Measurements from ENCODE around the gene HECA.
"Not testable (repeated sequence)": the region's sequence is repeated elsewhere in the genome, so short reads cannot be mapped to it uniquely, and the experiment has no call there.

Gene HECA

GRCh38 chr6:139126931-139127330 is 7.9 kb upstream of the HECA start:
- Mint-ChIP-seq H3K4me3 (no peak overlapping the region), H3K9me3 (no peaks in the 10 kb centered on the region), H3K4me1 (ENCODE audit: low read depth) (peaks cover 75% of the 10 kb centered on the region), H3K27me3 (no peaks in the 10 kb centered on the region), H3K27ac (peak overlapping the region; percentile 84), H3K36me3 (ENCODE audit: low read depth) (no peaks in the 10 kb centered on the region)

- peak overlapping the region; percentile 57 for H3K27ac Mint-ChIP-seq
- peaks cover 85% of the 10 kb centered on the region for H3K4me1 Mint-ChIP-seq (ENCODE audit: low read depth)
- H3K36me3 Mint-ChIP-seq (ENCODE audit: low read depth), result no peaks in the 10 kb centered on the region
These were observed 5.6 kb upstream of the HECA start for GRCh38 chr6:139129284-139129683.

DNA sequence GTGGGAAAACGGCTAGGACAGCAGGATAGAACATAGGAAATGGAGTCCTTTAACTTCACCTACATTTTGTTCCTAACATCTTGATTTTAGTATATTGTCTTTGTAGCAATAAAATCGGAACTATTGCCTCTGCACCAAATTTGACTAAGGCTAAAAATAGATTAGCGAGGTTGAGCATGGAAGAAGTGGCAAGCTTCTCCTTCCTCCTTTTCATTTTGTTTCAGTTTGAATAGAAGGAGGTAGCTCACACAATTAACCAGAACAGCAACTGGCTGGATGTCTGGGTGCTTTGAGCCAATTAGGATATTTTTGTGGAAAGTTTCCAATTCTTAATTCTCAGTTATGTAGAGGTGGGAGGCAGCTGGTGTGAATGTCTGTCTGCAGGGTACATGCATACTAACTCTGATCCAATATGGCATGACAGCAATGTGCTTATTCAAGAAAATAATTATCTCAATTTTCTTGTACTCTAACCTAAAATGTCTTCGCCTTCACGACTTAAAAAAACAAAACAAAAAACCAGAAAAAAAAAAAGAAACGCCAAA is 3.1 kb upstream of the HECA start:
- Mint-ChIP-seq H3K4me1 (ENCODE audit: low read depth) (peaks cover 70% of the 10 kb centered on the region), H3K27ac (peak overlapping the region; percentile 51), H3K4me3 (peak overlapping the region; percentile 30), H3K36me3 (ENCODE audit: low read depth) (peaks cover 6% of the 10 kb centered on the region), H3K9me3 (no peaks in the 10 kb centered on the region), H3K27me3 (no peaks in the 10 kb centered on the region)

More at GRCh38 chr6:139129284-139129683, 5.6 kb upstream of the HECA start:
- Mint-ChIP-seq H3K4me3 (no peak overlapping the region), H3K9me3 (no peaks in the 10 kb centered on the region), H3K27me3 (no peaks in the 10 kb centered on the region)

GRCh38 chr6:139133262-139134063 is 1.4 kb upstream of the HECA start:
- Mint-ChIP-seq H3K4me1 (ENCODE audit: low read depth) (peaks cover 70% of the 10 kb centered on the region), H3K4me3 (peak overlapping the region; percentile 8), H3K27ac (peak overlapping the region; percentile 82), H3K36me3 (ENCODE audit: low read depth) (peaks cover 17% of the 10 kb centered on the region), H3K27me3 (no peaks in the 10 kb centered on the region), H3K9me3 (no peaks in the 10 kb centered on the region)

DNA sequence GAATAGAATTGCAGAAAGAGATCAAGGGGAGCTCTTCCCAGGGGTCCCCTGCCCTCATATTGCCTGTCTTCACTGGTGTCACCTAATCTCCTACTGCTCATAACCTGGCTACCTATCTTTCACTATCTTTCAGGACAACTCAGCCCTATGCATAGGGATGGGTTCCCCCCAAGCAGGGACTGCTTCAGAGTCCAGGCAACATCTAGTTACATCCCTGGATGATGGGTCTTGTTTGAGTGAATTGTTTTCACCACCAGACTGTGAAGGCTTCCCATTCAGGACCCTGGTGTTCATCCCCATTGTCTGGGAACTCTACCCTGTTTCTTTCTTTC is 850 bp upstream of the HECA start:
- H3K4me1 Mint-ChIP-seq (ENCODE audit: low read depth), result peaks cover 73% of the 10 kb centered on the region
- H3K4me3 Mint-ChIP-seq, result peak overlapping the region; percentile 8
- peak overlapping the region; percentile 82 for H3K27ac Mint-ChIP-seq
- no peaks in the 10 kb centered on the region for H3K9me3 Mint-ChIP-seq
- H3K27me3 Mint-ChIP-seq, result no peaks in the 10 kb centered on the region
- H3K36me3 Mint-ChIP-seq (ENCODE audit: low read depth), result peaks cover 17% of the 10 kb centered on the region

DNA sequence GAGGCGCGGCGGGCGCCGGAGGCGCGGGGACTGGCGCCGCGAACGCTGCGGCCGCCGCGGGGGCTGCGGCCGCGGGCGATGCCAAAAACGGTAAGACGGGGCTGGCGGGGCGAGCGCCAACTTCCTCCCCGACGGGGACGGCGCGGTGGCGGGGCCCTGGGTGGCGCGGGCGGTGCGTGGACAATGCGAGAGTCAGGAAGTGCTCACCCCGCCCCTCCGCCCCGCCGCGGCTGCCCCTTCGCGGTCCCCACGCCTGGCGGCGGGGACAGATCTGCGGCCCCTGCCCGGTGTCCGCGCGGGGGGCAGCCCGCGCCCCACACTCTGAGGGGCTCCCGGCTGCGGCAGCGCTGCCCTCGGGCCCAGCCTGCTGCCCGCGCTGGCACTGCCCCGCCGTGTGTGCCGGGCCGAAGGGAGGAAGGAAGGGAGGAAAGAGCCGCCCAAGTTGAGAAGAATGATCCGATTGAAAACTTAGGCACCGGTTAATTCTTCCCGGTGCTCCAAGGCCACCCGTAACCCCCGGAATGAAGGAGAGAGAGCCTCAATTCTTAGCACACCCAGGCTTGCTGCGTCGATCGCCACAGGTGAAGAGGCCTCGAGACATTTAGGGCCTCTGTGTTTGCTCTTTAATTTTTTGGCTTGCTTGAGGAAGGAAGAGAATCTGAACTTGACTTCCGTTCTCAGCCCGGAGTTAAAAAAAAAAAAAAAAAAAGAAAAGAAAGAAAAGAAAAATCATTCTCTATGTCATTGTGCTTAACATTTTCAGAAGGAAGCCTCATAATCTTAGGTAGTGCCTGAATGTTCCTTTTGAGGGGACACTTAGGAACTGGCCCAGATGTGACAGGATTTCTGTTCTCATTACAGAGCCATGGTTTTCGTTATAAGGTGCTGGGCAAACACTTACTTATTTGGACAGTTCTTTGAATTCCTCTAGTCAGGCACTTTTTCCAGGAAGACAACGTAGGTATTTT is 982 bp downstream of the HECA start:
- H3K9me3 Mint-ChIP-seq, result no peaks in the 10 kb centered on the region
- peak overlapping the region; percentile 85 for H3K4me3 Mint-ChIP-seq
- H3K36me3 Mint-ChIP-seq (ENCODE audit: low read depth), result peaks cover 22% of the 10 kb centered on the region
- H3K27me3 Mint-ChIP-seq, result no peaks in the 10 kb centered on the region
- peak overlapping the region; percentile 89 for H3K27ac Mint-ChIP-seq
- peaks cover 81% of the 10 kb centered on the region for H3K4me1 Mint-ChIP-seq (ENCODE audit: low read depth)

GRCh38 chr6:139137706-139138105 is 2.8 kb downstream of the HECA start:
- H3K4me3 Mint-ChIP-seq, result peak overlapping the region; percentile 85
- peaks cover 26% of the 10 kb centered on the region for H3K36me3 Mint-ChIP-seq (ENCODE audit: low read depth)
- no peaks in the 10 kb centered on the region for H3K27me3 Mint-ChIP-seq
- peak overlapping the region; percentile 89 for H3K27ac Mint-ChIP-seq
- H3K9me3 Mint-ChIP-seq, result no peaks in the 10 kb centered on the region
- peaks cover 75% of the 10 kb centered on the region for H3K4me1 Mint-ChIP-seq (ENCODE audit: low read depth)

GRCh38 chr6:139140854-139141253 is 6.0 kb downstream of the HECA start:
- H3K36me3 Mint-ChIP-seq (ENCODE audit: low read depth), result peaks cover 39% of the 10 kb centered on the region
- H3K4me3 Mint-ChIP-seq, result peak overlapping the region; percentile 85
- H3K27me3 Mint-ChIP-seq, H3K9me3 Mint-ChIP-seq: not testable (repeated sequence)
- peaks cover 89% of the 10 kb centered on the region for H3K4me1 Mint-ChIP-seq (ENCODE audit: low read depth)
- H3K27ac Mint-ChIP-seq, result peak overlapping the region; percentile 88

DNA sequence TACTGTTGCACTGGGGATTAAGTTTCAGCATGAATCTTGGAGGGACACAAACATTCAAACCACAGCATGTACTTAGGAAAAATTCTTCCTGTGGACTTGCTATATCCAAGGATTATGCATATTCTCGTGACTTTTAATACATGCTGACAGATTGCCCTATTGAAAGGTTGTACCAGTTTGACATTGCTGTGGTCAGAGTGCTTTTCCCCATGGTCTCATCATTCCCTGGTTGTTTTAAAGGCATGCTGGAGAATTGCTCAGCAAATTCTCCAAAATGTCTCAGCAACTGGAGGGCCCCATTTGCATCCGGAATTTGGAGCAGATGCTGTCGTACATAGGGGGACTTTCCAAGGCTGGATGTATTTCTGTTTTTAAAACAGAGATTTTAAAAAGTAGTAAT is 7.4 kb downstream of the HECA start:
- Mint-ChIP-seq H3K4me3 (no peak overlapping the region), H3K27ac (peak overlapping the region; percentile 81), H3K36me3 (ENCODE audit: low read depth) (peaks cover 36% of the 10 kb centered on the region)

DNA sequence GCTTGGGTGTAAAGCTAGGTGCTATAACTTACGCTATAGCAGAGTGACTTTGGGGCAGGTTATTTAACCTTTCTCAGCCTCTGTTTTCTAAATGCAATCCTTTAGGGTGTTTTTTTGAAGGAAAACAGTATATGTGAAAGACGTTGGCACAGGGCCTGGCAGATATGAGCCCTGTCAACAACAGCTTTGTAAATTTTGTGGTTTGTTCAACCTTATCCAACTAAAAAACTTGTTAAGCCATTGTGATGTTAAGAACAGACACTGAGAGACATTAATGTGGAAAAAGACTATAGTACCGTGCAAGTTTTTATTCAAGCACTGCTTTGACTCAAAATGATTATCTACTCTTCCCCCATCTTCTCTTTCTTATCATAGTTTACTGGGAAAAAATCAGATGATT is 8.2 kb downstream of the HECA start:
- Mint-ChIP-seq H3K4me1 (ENCODE audit: low read depth) (peaks cover 93% of the 10 kb centered on the region), H3K27me3 (no peaks in the 10 kb centered on the region), H3K4me3 (peak overlapping the region; percentile 66), H3K9me3 (no peaks in the 10 kb centered on the region), H3K36me3 (ENCODE audit: low read depth) (peaks cover 32% of the 10 kb centered on the region), H3K27ac (peak overlapping the region; percentile 93)

More for the DNA sequence above, 7.4 kb downstream of the HECA start:
- Mint-ChIP-seq H3K4me1 (ENCODE audit: low read depth) (peaks cover 93% of the 10 kb centered on the region), H3K9me3 (no peaks in the 10 kb centered on the region), H3K27me3 (no peaks in the 10 kb centered on the region)

- H3K4me3 Mint-ChIP-seq, result peak overlapping the region; percentile 66
- peaks cover 93% of the 10 kb centered on the region for H3K4me1 Mint-ChIP-seq (ENCODE audit: low read depth)
- peak overlapping the region; percentile 93 for H3K27ac Mint-ChIP-seq
- H3K9me3 Mint-ChIP-seq, result no peaks in the 10 kb centered on the region
- H3K36me3 Mint-ChIP-seq (ENCODE audit: low read depth), result peaks cover 32% of the 10 kb centered on the region
- H3K27me3 Mint-ChIP-seq, result no peaks in the 10 kb centered on the region
These were observed 9.7 kb downstream of the HECA start for GRCh38 chr6:139144490-139145085.

GRCh38 chr6:139145661-139146060 is 10.8 kb downstream of the HECA start:
- no peaks in the 10 kb centered on the region for H3K9me3 Mint-ChIP-seq
- peak overlapping the region; percentile 66 for H3K4me3 Mint-ChIP-seq
- peak overlapping the region; percentile 93 for H3K27ac Mint-ChIP-seq
- peaks cover 27% of the 10 kb centered on the region for H3K36me3 Mint-ChIP-seq (ENCODE audit: low read depth)
- H3K4me1 Mint-ChIP-seq (ENCODE audit: low read depth), result peaks cover 93% of the 10 kb centered on the region
- no peaks in the 10 kb centered on the region for H3K27me3 Mint-ChIP-seq

- H3K27me3 Mint-ChIP-seq, result no peaks in the 10 kb centered on the region
- peak overlapping the region; percentile 93 for H3K27ac Mint-ChIP-seq
- H3K36me3 Mint-ChIP-seq (ENCODE audit: low read depth), result peaks cover 27% of the 10 kb centered on the region
- H3K4me3 Mint-ChIP-seq, result peak overlapping the region; percentile 66
- H3K4me1 Mint-ChIP-seq (ENCODE audit: low read depth), result peaks cover 97% of the 10 kb centered on the region
- no peaks in the 10 kb centered on the region for H3K9me3 Mint-ChIP-seq
These were observed 11.4 kb downstream of the HECA start for GRCh38 chr6:139146317-139146726.

- H3K4me1 Mint-ChIP-seq (ENCODE audit: low read depth), result peaks cover 99% of the 10 kb centered on the region
- no peaks in the 10 kb centered on the region for H3K27me3 Mint-ChIP-seq
- H3K9me3 Mint-ChIP-seq, result no peaks in the 10 kb centered on the region
- H3K27ac Mint-ChIP-seq, result peak overlapping the region; percentile 93
- H3K36me3 Mint-ChIP-seq (ENCODE audit: low read depth), result peaks cover 23% of the 10 kb centered on the region
- peak overlapping the region; percentile 66 for H3K4me3 Mint-ChIP-seq
These were observed 12.7 kb downstream of the HECA start for GRCh38 chr6:139147628-139148027.
